A673 (cell line): Measurements from ENCODE around the gene TOMM5. TPM values are rescaled to one million over a fixed set of nuclear protein-coding genes. Genes with fewer than 3 reads are reported as not detected.

Experiments
- BruUV-seq: library from RNA; stranded (reverse); fragments of 400-500 nt; replicated peaks from 2 replicates; lab custom pipeline; 2021; lab: Mats Ljungman, UMichigan
- CTCF ChIA-PET: fragments of 300-600 bp; sonication (Branson Sonifier 250); formaldehyde crosslinking; loops from one replicate; lab custom pipeline; 2022; ENCODE audit warnings: antibody characterized with exemption; lab: Charles Lee
- POLR2A ChIA-PET: fragments of 300-600 bp; sonication (Branson Sonifier 250); formaldehyde crosslinking; loops from one replicate; lab custom pipeline; 2022; ENCODE audit warnings: antibody characterized with exemption; ENCODE audit not compliant: low non-redundant PET; lab: Charles Lee
- DNase-seq: peaks from one replicate; pipeline ENCODE4 v3.0.0-alpha.2; 2015; ENCODE audit warnings: low spot score
- H3K27ac ChIP-seq: fragments of 200-600 bp; sonication (generic); 2 replicates; pipeline ENCODE4 v1.5.1; 2016; ENCODE audit warnings: mixed run types, low read depth, mild to moderate bottlenecking, mixed read lengths, antibody characterized with exemption, low read length; ENCODE audit not compliant: poor library complexity, severe bottlenecking
- H3K27me3 ChIP-seq: fragments of 200-600 bp; sonication (generic); replicated peaks from 2 replicates; pipeline ENCODE4 v1.6.1; 2017; ENCODE audit warnings: mixed run types, low read depth, mild to moderate bottlenecking, mixed read lengths, antibody characterized with exemption, low read length; ENCODE audit not compliant: insufficient read depth, poor library complexity
- H3K36me3 ChIP-seq: fragments of 200-600 bp; sonication (generic); 2 replicates; pipeline ENCODE4 v1.6.1; 2016; ENCODE audit warnings: mixed run types, mild to moderate bottlenecking, mixed read lengths, antibody characterized with exemption, low read length; ENCODE audit not compliant: insufficient read depth, poor library complexity, severe bottlenecking
- H3K4me1 ChIP-seq: fragments of 200-600 bp; sonication (generic); 2 replicates; pipeline ENCODE4 v1.6.1; 2017; ENCODE audit warnings: mixed run types, mild to moderate bottlenecking, mixed read lengths, antibody characterized with exemption, low read length; ENCODE audit not compliant: insufficient read depth, poor library complexity, severe bottlenecking
- H3K4me3 ChIP-seq: fragments of 200-600 bp; sonication (generic); 2 replicates; pipeline ENCODE4 v1.5.1; 2016; ENCODE audit warnings: low read depth, mixed run types, mild to moderate bottlenecking, mixed read lengths, low read length; ENCODE audit not compliant: poor library complexity, severe bottlenecking
- H3K9me3 ChIP-seq: fragments of 200-600 bp; sonication (generic); 2 replicates; pipeline ENCODE4 v1.6.1; 2016; ENCODE audit warnings: mixed run types, low read depth, mild to moderate bottlenecking, mixed read lengths, antibody characterized with exemption, low read length; ENCODE audit not compliant: poor library complexity, severe bottlenecking
- EZH2 ChIP-seq: fragments of 200-600 bp; sonication (generic); IDR thresholded peaks from 2 replicates; pipeline ENCODE4 v1.6.1; 2017; ENCODE audit warnings: borderline replicate concordance, low read depth, mild to moderate bottlenecking, mixed read lengths, antibody characterized with exemption, low read length; ENCODE audit not compliant: poor library complexity, severe bottlenecking
- intact Hi-C: fragments of 100-400 bp; cut with micrococcal nuclease; formaldehyde crosslinking; loops from one replicate; pipeline ENCODE4 v1.10.0; 2022; ENCODE audit not compliant: unreplicated experiment
- total RNA-seq: library from RNA; stranded (reverse); gene quantifications from 2 replicates; pipeline ENCODE4 v1.2.3, GENCODE V29; 2021
- TF ChIP-seq, protein P1 (sequence below): fragments of 300-800, 200-600 bp; sonication (generic); conservative IDR thresholded peaks from 2 replicates; pipeline ENCODE4 v1.5.1; 2017; ENCODE audit warnings: low read depth, mild to moderate bottlenecking, antibody characterized with exemption, low read length, moderate library complexity, mixed read lengths

TOMM5 gene
- total RNA-seq, 1 experiment from 2014 or later: 247 TPM

DNA sequence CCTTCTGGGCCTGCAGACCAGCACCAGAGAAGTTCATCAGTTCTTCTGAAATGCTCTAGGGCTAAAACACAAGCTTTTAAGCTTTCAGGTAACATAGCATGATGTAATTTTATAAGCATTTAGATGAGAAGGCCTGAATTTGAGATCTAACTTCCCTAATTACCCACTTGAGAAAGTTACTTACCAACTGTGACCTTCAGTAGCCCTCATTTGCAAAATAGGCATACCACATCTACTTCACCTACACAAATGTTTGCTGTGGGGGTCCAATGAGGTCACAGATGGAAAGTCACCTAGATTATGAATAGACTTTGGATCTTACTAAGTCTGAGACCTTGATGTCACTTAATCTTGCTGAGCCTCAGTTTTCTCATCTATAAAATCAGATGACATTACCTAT lies 52.8 kb downstream of the TOMM5 start:
- BruUV-seq: no TSS peak
- Histone ChIP-seq H3K27ac (no peak overlapping the region), H3K4me3 (no peak overlapping the region), H3K9me3 (no peaks in the 10 kb centered on the region), H3K4me1 (no peaks in the 10 kb centered on the region), H3K27me3 (no peaks in the 10 kb centered on the region), H3K36me3 (peaks cover 5% of the 10 kb centered on the region)
- no peak for TF ChIP-seq EZH2
- TF ChIP-seq, protein P1, sequence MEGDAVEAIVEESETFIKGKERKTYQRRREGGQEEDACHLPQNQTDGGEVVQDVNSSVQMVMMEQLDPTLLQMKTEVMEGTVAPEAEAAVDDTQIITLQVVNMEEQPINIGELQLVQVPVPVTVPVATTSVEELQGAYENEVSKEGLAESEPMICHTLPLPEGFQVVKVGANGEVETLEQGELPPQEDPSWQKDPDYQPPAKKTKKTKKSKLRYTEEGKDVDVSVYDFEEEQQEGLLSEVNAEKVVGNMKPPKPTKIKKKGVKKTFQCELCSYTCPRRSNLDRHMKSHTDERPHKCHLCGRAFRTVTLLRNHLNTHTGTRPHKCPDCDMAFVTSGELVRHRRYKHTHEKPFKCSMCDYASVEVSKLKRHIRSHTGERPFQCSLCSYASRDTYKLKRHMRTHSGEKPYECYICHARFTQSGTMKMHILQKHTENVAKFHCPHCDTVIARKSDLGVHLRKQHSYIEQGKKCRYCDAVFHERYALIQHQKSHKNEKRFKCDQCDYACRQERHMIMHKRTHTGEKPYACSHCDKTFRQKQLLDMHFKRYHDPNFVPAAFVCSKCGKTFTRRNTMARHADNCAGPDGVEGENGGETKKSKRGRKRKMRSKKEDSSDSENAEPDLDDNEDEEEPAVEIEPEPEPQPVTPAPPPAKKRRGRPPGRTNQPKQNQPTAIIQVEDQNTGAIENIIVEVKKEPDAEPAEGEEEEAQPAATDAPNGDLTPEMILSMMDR: no peak
- no peak for DNase-seq
- ChIA-PET CTCF (no interaction called here), POLR2A (no interaction called here)
- intact Hi-C loops: no loop called here

Other genes with a start within 250 kb of the TOMM5 start
- 102 and 118 TPM in 2 replicates for gene GRHPR, start 169.9 kb downstream of the TOMM5 start, total RNA-seq
- gene ZBTB5, start 127.1 kb downstream of the TOMM5 start, total RNA-seq: 17.2 and 18.0 TPM in 2 replicates
- gene POLR1E, start 106.6 kb downstream of the TOMM5 start, total RNA-seq: 55.1 and 68.8 TPM in 2 replicates
- gene FBXO10, start 16.2 kb downstream of the TOMM5 start, total RNA-seq: 14.5 and 15.0 TPM in 2 replicates
- not detected in 2 replicates for gene FRMPD1, start 58.4 kb upstream of the TOMM5 start, total RNA-seq
- 7.8 and 8.0 TPM in 2 replicates for gene TRMT10B, start 161.2 kb upstream of the TOMM5 start, total RNA-seq
- 71.9 and 89.6 TPM in 2 replicates for gene EXOSC3, start 192.5 kb upstream of the TOMM5 start, total RNA-seq
- 24.0 and 29.9 TPM in 2 replicates for gene DCAF10, start 208.2 kb upstream of the TOMM5 start, total RNA-seq